Left lung (tissue), 10 donors: ENCODE data around the gene GRIP1. TPM values are rescaled to one million over a fixed set of nuclear protein-coding genes. Genes with fewer than 3 reads are reported as not detected.

Source experiments
- ATAC-seq: fragments of 200-7000 bp; cut with Tn5 transposase; one replicate; pipeline ENCODE4 v1.9.1; 2020; ENCODE audit warnings: moderate library complexity
- DNase-seq, 4 donors: peaks; one replicate each; pipeline ENCODE4 v3.0.0-alpha.2; 2013 to 2020
- H3K27ac ChIP-seq, 2 donors: fragments of 200-600 bp; sonication (generic) in 1 of 2; one replicate each; pipeline versions ENCODE4 v1.5.0 to v1.8.0; 2020 to 2021
- H3K27me3 ChIP-seq, 2 donors: fragments of 200-600 bp; sonication (generic) in 1 of 2; one replicate each; pipeline versions ENCODE4 v1.5.0 to v1.8.0; 2020 to 2021
- H3K36me3 ChIP-seq, 2 donors: fragments of 200-600 bp; sonication (generic) in 1 of 2; one replicate each; pipeline versions ENCODE4 v1.5.0 to v1.8.0; 2020 to 2021
- H3K4me1 ChIP-seq, 2 donors: fragments of 200-600 bp; one replicate each; pipeline ENCODE4 v1.8.0; 2021
- H3K4me3 ChIP-seq, 2 donors: fragments of 200-600 bp; sonication (generic) in 1 of 2; one replicate each; pipeline versions ENCODE4 v1.5.0 to v1.8.0; 2020 to 2021; ENCODE audit warnings: mild to moderate bottlenecking in 1 of 2
- H3K9me3 ChIP-seq, 2 donors: fragments of 200-600 bp; sonication (generic) in 1 of 2; one replicate each; pipeline versions ENCODE4 v1.5.0 to v1.8.0; 2020 to 2021
- intact Hi-C, 2 donors: fragments of 100-400 bp; cut with DNase I; formaldehyde crosslinking; loops; one replicate each; pipeline versions ENCODE4 v1.11.2 to v1.14.2; 2022
- polyA plus RNA-seq, 6 donors: library from polyadenylated mRNA; unstranded; fragments of 120-200 nt; gene quantifications; one replicate each; pipeline ENCODE4 v1.2.1, GENCODE V29; 2013; ENCODE audit not compliant: insufficient read length in 6 of 6
- total RNA-seq, 2 donors: library from RNA; stranded (reverse); fragmentation: NEBNext Ultra II Directional; extraction: Animal tissue kit (Norgen Biotek cat#: 25700); gene quantifications; one replicate each; pipeline ENCODE4 v1.2.1, GENCODE V29; 2021
- TF ChIP-seq, protein P1 (sequence below), 2 donors: fragments of 200-600 bp; sonication (generic) in 1 of 2; IDR thresholded peaks; one replicate each; pipeline versions ENCODE4 v1.5.0 to v1.8.0; 2021; ENCODE audit warnings: antibody characterized with exemption in 2 of 2
- donor health status: DM: no; HTN: yes; CAD: no.
- donor health status: DM: no; HTN: no; CAD: no.

The GRIP1 gene
- total and polyA plus RNA-seq, 8 donors = 1.9 to 10.6 (median 6.0) TPM

DNA sequence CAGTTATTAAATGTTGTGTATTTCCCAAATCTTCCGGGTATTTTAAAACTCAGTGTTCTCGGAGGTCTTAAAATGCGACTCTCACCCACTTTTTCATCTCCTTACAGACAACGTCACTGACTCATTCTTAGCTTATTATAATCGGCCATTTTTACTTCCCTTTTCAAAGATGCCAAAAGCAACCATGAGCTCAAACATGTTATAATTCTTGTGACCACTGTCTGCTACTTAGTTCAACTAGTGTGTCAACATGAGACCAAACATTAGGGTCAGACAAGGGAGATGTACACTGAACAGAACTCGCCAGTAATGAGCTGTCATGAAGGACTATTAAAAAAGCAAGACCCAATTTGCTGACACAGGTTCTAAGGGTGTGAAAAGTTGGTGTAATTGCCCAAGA is 4.2 kb upstream of the GRIP1 start:
- intact Hi-C loops = no loop called here
- no peaks in the 10 kb centered on the region for H3K36me3 ChIP-seq

GRCh38 chr12:66679461-66680084 is 697 bp upstream of the GRIP1 start:
- DNase-seq = peak in 2 of 4 donors; percentile 23 to 37
- peak; percentile 69 for ATAC-seq
- Histone ChIP-seq H3K27me3 (no peaks in the 10 kb centered on the region), H3K4me3 (no peak overlapping the region), H3K4me1 (no peaks in the 10 kb centered on the region), H3K9me3 (no peaks in the 10 kb centered on the region), H3K27ac (no peak overlapping the region), H3K36me3 (no peaks in the 10 kb centered on the region)
- TF ChIP-seq, protein P1, sequence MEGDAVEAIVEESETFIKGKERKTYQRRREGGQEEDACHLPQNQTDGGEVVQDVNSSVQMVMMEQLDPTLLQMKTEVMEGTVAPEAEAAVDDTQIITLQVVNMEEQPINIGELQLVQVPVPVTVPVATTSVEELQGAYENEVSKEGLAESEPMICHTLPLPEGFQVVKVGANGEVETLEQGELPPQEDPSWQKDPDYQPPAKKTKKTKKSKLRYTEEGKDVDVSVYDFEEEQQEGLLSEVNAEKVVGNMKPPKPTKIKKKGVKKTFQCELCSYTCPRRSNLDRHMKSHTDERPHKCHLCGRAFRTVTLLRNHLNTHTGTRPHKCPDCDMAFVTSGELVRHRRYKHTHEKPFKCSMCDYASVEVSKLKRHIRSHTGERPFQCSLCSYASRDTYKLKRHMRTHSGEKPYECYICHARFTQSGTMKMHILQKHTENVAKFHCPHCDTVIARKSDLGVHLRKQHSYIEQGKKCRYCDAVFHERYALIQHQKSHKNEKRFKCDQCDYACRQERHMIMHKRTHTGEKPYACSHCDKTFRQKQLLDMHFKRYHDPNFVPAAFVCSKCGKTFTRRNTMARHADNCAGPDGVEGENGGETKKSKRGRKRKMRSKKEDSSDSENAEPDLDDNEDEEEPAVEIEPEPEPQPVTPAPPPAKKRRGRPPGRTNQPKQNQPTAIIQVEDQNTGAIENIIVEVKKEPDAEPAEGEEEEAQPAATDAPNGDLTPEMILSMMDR (IDR thresholded peaks at IDR 0.05) = no peak
- intact Hi-C loops = no loop called here

More for the DNA sequence above, 4.2 kb upstream of the GRIP1 start:
- Histone ChIP-seq H3K27ac (no peak overlapping the region), H3K9me3 (no peaks in the 10 kb centered on the region), H3K27me3 (peaks cover 0 to 5% of the 10 kb centered on the region in 2 donors), H3K4me3 (no peak overlapping the region), H3K4me1 (no peaks in the 10 kb centered on the region)
- no peak for ATAC-seq
- no peak for DNase-seq
- TF ChIP-seq, protein P1 (IDR thresholded peaks at IDR 0.05) = no peak

DNA sequence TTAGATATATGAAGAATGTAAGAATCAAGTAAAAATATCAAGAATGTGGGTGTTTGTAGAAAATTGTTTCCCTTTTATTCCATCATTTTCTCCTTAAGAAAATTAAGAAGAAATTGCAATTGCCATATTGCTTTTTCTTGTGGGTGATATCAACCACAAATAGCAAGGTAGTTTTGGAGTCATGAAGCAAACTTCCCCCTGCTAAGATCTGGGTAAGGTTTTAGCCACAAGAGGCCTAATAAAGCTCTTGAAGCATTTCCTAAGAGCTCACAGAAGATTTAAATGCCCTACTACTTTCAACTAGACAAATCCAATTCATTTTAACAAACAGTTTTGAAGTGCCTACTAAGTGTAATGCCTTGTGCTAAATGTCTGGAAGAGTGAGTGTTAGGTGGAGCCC is 2.6 kb downstream of the GRIP1 start:
- DNase-seq = no peak
- H3K4me3 ChIP-seq = no peak overlapping the region
- no peaks in the 10 kb centered on the region for H3K36me3 ChIP-seq
- H3K27ac ChIP-seq = no peak overlapping the region
- H3K27me3 ChIP-seq = no peaks in the 10 kb centered on the region
- no peak for ATAC-seq
- H3K9me3 ChIP-seq = no peaks in the 10 kb centered on the region
- H3K4me1 ChIP-seq = no peaks in the 10 kb centered on the region
- TF ChIP-seq, protein P1 (IDR thresholded peaks at IDR 0.05) = no peak
- intact Hi-C loops = no loop called here

- Histone ChIP-seq H3K36me3 (no peaks in the 10 kb centered on the region), H3K4me1 (no peaks in the 10 kb centered on the region), H3K9me3 (no peaks in the 10 kb centered on the region), H3K27me3 (no peaks in the 10 kb centered on the region), H3K4me3 (no peak overlapping the region), H3K27ac (no peak overlapping the region)
- intact Hi-C loops = no loop called here
- ATAC-seq (no peak), DNase-seq (no peak)
- TF ChIP-seq, protein P1 (IDR thresholded peaks at IDR 0.05) = no peak
Observed at GRCh38 chr12:66674495-66675122, 4.3 kb downstream of the GRIP1 start.

DNA sequence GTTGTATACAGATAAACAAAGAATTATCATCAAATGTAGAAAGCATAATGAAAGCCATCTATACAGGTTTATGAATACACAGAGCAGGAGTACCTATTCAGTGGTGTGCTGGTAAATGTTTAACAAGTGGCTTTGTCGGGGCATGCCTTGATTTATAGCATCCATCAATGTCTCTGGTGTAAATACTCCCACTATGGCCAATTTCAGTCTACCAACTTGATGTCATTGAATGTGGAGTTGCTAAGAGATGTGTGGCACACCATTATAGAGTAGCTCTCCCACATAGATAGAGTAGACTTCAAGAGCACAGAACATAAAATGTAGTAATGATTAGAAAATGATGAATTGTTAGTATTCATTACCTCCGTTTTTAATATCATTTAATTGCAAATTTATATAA is 9.3 kb downstream of the GRIP1 start:
- Histone ChIP-seq H3K9me3 (no peaks in the 10 kb centered on the region), H3K4me1 (no peaks in the 10 kb centered on the region), H3K27ac (no peak overlapping the region), H3K36me3 (no peaks in the 10 kb centered on the region), H3K4me3 (no peak overlapping the region), H3K27me3 (no peaks in the 10 kb centered on the region)
- TF ChIP-seq, protein P1 (IDR thresholded peaks at IDR 0.05) = no peak
- DNase-seq (no peak), ATAC-seq (no peak)
- intact Hi-C loops = no loop called here
